ENCODE results near the gene PRR27.
"Not testable (repeated sequence)": the region's sequence is repeated elsewhere in the genome, so short reads cannot be mapped to it uniquely, and the experiment has no call there.

PRR27 gene

GRCh38 chr4:70203601-70204000 is 49.6 kb downstream of the PRR27 start:
- DNase-seq = no peak

- DNase-seq = not testable (repeated sequence)
Observed at GRCh38 chr4:70212752-70213151, 58.7 kb downstream of the PRR27 start.
